GM10248 (cell line): ENCODE data around the gene CCDC74A.
"Not testable (repeated sequence)": the region's sequence is repeated elsewhere in the genome, so short reads cannot be mapped to it uniquely, and the experiment has no call there.

Source experiments
- CTCF ChIA-PET: fragments of 300-600 bp; sonication (Branson Sonifier 250); formaldehyde crosslinking; extraction: SDS; loops from one replicate; lab custom pipeline; 2021; ENCODE audit warnings: antibody characterized with exemption; lab: Yijun Ruan, JAX
- POLR2A ChIA-PET: fragments of 350-650 bp; sonication (Branson Sonifier 250); formaldehyde crosslinking; extraction: SDS; loops from one replicate; lab custom pipeline; 2020; ENCODE audit warnings: antibody characterized with exemption; lab: Yijun Ruan, JAX
- DNase-seq: peaks from one replicate; pipeline ENCODE4 v3.0.0; 2012; ENCODE audit errors: extremely low spot score
- CTCF ChIP-seq: IDR thresholded peaks from 2 replicates; pipeline ENCODE4 v1.5.1; 2012; ENCODE audit warnings: mild to moderate bottlenecking, low read depth; ENCODE audit errors: extremely low read depth, missing control alignments, control extremely low read depth

The CCDC74A gene

GRCh38 chr2:131515235-131515634 lies 12.5 kb upstream of the CCDC74A start:
- DNase-seq, CTCF ChIA-PET, POLR2A ChIA-PET: not testable (repeated sequence)

GRCh38 chr2:131516011-131516410 lies 11.7 kb upstream of the CCDC74A start:
- CTCF ChIA-PET: no interaction called here
- POLR2A ChIA-PET: no interaction called here
- DNase-seq: no peak
- no peak for TF ChIP-seq CTCF

- DNase-seq, CTCF ChIA-PET, POLR2A ChIA-PET: not testable (repeated sequence)
- TF ChIP-seq CTCF: peak; percentile 44
Measured at GRCh38 chr2:131516621-131517020, 11.1 kb upstream of the CCDC74A start.

GRCh38 chr2:131517106-131517831 lies 10.4 kb upstream of the CCDC74A start:
- CTCF ChIA-PET: interaction anchor here (1.0 kb wide), 1 partner anchor 104 kb away, joined by 3 read pairs; no protein-coding TSS in a partner anchor
- no peak for DNase-seq
- POLR2A ChIA-PET: no interaction called here
- TF ChIP-seq CTCF: no peak

- POLR2A ChIA-PET, DNase-seq: not testable (repeated sequence)
- CTCF ChIA-PET: interaction anchor here (1.0 kb wide), 1 partner anchor 104 kb away, joined by 3 read pairs; no protein-coding TSS in a partner anchor
Measured at GRCh38 chr2:131517856-131518255, 9.8 kb upstream of the CCDC74A start.

GRCh38 chr2:131518531-131518930 lies 9.2 kb upstream of the CCDC74A start:
- CTCF ChIA-PET: interaction anchor here (1.0 kb wide), 1 partner anchor 105 kb away, joined by 3 read pairs; no protein-coding TSS in a partner anchor
- POLR2A ChIA-PET, DNase-seq: not testable (repeated sequence)

- no peak for DNase-seq
- TF ChIP-seq CTCF: no peak
- ChIA-PET POLR2A (no interaction called here), CTCF (interaction anchor here (0.7 to 1.1 kb wide), 2 partner anchors 9 to 27 kb away, joined by 3 to 4 read pairs; no protein-coding TSS in a partner anchor)
Measured at GRCh38 chr2:131519466-131519865, 8.2 kb upstream of the CCDC74A start.

GRCh38 chr2:131519871-131520470 lies 7.7 kb upstream of the CCDC74A start:
- CTCF ChIA-PET: interaction anchor here (0.7 to 1.1 kb wide), 2 partner anchors 9 to 27 kb away, joined by 3 to 4 read pairs; no protein-coding TSS in a partner anchor
- POLR2A ChIA-PET, DNase-seq: not testable (repeated sequence)

- ChIA-PET POLR2A (no interaction called here), CTCF (no interaction called here)
- TF ChIP-seq CTCF: no peak
- no peak for DNase-seq
Measured at GRCh38 chr2:131520526-131520925, 7.2 kb upstream of the CCDC74A start.

GRCh38 chr2:131521524-131521923 lies 6.2 kb upstream of the CCDC74A start:
- POLR2A ChIA-PET, DNase-seq, CTCF ChIA-PET: not testable (repeated sequence)
